Activated T-helper 1 cell treated with anti-CD3 and anti-CD28 coated beads, Interleukin-12 subunit alpha, Interleukin-12 subunit beta, Interleukin-2, Interleukin-4 antibody, amounts not matched to agents 30 ng/mL and 10 ng/mL and 1 ng/mL, durations not matched to agents 14 hours and 24 hours and 36 hours (primary cell): ENCODE measurements around the gene TRIM14. TPM values are rescaled to one million over a fixed set of nuclear protein-coding genes. Genes with fewer than 3 reads are reported as not detected.
"Not testable (repeated sequence)": the region's sequence is repeated elsewhere in the genome, so short reads cannot be mapped to it uniquely, and the experiment has no call there.

Experiments
- DNase-seq: peaks from one replicate; pipeline ENCODE4 v3.0.0; 2021; ENCODE audit warnings: low spot score
- H3K27ac Mint-ChIP-seq: one replicate; pipeline ENCODE4 v1.8.0; 2021; ENCODE audit warnings: mild to moderate bottlenecking, mixed read lengths
- H3K27me3 Mint-ChIP-seq: one replicate; pipeline ENCODE4 v1.8.0; 2022; ENCODE audit warnings: mild to moderate bottlenecking, moderate library complexity, mixed read lengths; ENCODE audit not compliant: insufficient read depth
- H3K36me3 Mint-ChIP-seq: one replicate; pipeline ENCODE4 v1.8.0; 2021; ENCODE audit warnings: low read depth, mixed read lengths
- H3K4me1 Mint-ChIP-seq: one replicate; pipeline ENCODE4 v1.8.0; 2021; ENCODE audit warnings: low read depth, mixed read lengths
- H3K4me3 Mint-ChIP-seq: one replicate; pipeline ENCODE4 v1.8.0; 2021; ENCODE audit warnings: mild to moderate bottlenecking, moderate library complexity, mixed read lengths
- H3K9me3 Mint-ChIP-seq: one replicate; pipeline ENCODE4 v1.8.0; 2021; ENCODE audit warnings: mixed read lengths
- intact Hi-C: fragments of 100-400 bp; cut with micrococcal nuclease; formaldehyde crosslinking; loops from one replicate; pipeline ENCODE4 v1.15.1; 2024
- total RNA-seq: library from RNA; stranded (reverse); gene quantifications from 2 replicates; pipeline ENCODE4 v1.2.3, GENCODE V29; 2022

TRIM14 gene
- total RNA-seq, 1 donor from 2014 or later, result 41.7 TPM

DNA sequence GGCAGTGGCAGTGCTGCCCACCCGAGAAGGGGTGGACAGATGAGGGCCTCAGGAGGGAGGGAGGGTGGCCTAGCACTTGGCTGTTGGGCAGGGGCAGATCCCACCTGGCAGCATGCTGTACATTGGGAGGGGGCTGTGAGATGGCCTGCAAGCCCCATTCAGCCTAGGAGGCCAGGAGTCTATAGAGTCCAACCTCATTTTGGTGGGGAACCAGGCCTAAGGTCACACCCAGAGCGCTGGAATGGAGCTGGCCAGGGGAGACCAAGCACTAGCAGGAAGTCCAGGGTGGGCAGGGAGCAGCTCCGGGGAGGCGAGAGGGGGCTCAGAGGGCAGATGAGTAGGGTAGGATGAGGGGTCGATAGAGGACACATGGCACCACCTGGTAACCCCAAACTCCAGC lies 22.9 kb downstream of the TRIM14 start:
- no peak for DNase-seq
- H3K36me3 Mint-ChIP-seq, result peaks cover 42% of the 10 kb centered on the region
- H3K4me1 Mint-ChIP-seq, result peaks cover 72% of the 10 kb centered on the region
- peak overlapping the region; percentile 81 for H3K27ac Mint-ChIP-seq
- H3K4me3 Mint-ChIP-seq, result no peak overlapping the region
- intact Hi-C loops, result no loop called here
- no peaks in the 10 kb centered on the region for H3K9me3 Mint-ChIP-seq
- no peaks in the 10 kb centered on the region for H3K27me3 Mint-ChIP-seq

DNA sequence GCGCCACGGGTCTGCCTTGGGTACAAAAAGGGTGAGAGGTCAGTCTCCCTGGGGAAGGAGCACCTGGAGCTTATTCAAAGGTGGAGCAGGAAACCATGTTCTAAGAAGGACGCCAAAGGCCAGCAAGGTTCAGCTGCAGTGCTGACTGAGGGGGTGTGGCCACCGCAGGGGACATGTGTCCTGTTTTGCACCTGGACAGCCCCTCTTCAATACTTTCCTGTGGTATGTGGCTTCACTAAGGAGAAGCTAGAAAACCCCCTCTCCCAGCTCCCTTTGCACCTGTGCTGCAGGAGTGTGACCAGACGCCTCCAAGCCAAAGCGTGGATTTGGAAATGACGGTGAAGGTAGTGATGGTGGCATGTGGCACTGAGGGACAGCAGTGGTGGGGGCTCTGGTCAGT lies 23.6 kb downstream of the TRIM14 start:
- peaks cover 66% of the 10 kb centered on the region for H3K4me1 Mint-ChIP-seq
- H3K27me3 Mint-ChIP-seq, result no peaks in the 10 kb centered on the region

DNA sequence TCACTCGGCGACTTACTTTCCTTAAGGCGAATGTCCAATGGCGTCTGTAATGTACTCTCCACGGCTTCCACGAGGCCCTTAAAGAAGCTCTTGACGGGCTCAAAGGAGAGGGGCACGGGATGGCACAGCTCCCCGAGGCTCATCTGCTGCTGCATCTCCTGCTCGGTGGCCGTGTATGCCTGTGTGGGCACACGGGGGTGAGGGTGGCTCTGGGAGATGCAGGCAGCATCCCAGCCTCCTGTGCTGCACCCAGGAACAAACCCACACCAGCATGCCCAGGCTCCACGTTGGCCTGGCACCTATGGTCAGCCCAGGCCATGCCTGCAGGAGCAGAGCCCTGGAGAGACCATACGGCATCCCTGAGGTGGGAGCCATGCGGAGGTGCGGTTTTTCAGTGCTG lies 24.2 kb downstream of the TRIM14 start:
- H3K36me3 Mint-ChIP-seq, result peaks cover 44% of the 10 kb centered on the region
- intact Hi-C loops, result no loop called here
- no peaks in the 10 kb centered on the region for H3K9me3 Mint-ChIP-seq

More for the DNA sequence above, 23.6 kb downstream of the TRIM14 start:
- H3K9me3 Mint-ChIP-seq, result no peaks in the 10 kb centered on the region
- no peak overlapping the region for H3K4me3 Mint-ChIP-seq
- peaks cover 42% of the 10 kb centered on the region for H3K36me3 Mint-ChIP-seq
- DNase-seq, result no peak
- intact Hi-C loops, result no loop called here
- peak overlapping the region; percentile 35 for H3K27ac Mint-ChIP-seq

DNA sequence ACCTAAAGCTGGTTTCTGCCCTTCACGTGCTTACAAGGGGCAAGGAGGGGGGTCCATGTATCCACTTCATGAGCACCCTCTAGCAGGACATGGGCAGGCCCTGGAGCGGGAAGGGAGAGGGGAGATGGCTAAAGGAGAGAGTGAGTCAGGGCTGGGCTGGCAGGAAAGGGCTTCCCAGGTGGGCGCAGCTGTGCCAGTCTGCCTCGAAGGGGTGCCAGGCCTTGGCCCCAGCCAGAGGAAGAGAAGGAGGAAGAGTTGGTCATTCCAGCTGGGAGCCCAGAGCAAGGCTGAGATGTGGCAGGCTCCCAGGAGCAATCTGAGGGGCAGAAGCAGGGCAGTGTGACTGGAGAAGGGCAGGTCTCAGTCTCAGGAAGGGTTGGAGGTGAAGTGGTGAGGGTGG lies 24.7 kb downstream of the TRIM14 start:
- intact Hi-C loops, result no loop called here

More for the DNA sequence above, 24.2 kb downstream of the TRIM14 start:
- no peaks in the 10 kb centered on the region for H3K27me3 Mint-ChIP-seq
- H3K4me3 Mint-ChIP-seq, result no peak overlapping the region
- no peak overlapping the region for H3K27ac Mint-ChIP-seq
- no peak for DNase-seq
- peaks cover 66% of the 10 kb centered on the region for H3K4me1 Mint-ChIP-seq

DNA sequence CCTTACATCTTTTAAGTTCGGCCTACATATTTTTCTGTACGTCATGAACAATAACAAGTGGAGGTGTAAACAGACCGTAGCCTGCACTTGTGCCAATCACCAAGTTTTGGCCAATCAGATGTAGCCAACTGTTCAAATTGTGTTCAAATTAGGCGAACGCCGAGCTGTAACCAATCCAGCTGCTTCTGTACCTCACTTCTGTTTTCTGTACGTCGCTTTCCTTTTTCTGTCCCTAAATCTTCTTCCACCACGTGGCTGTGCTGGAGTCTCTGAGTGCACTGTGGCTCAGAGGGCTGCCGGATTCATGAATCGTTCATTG lies 26.4 kb downstream of the TRIM14 start:
- H3K36me3 Mint-ChIP-seq, result peaks cover 41% of the 10 kb centered on the region
- no peaks in the 10 kb centered on the region for H3K9me3 Mint-ChIP-seq
- peak overlapping the region; percentile 65 for H3K27ac Mint-ChIP-seq
- H3K27me3 Mint-ChIP-seq, result no peaks in the 10 kb centered on the region
- H3K4me3 Mint-ChIP-seq, result peak overlapping the region; percentile 2
- DNase-seq, result no peak
- H3K4me1 Mint-ChIP-seq, result peaks cover 60% of the 10 kb centered on the region
- intact Hi-C loops, result no loop called here

More for the DNA sequence above, 24.7 kb downstream of the TRIM14 start:
- Mint-ChIP-seq H3K9me3 (no peaks in the 10 kb centered on the region), H3K27me3 (no peaks in the 10 kb centered on the region), H3K4me1 (peaks cover 67% of the 10 kb centered on the region), H3K27ac (peak overlapping the region; percentile 74), H3K36me3 (peaks cover 48% of the 10 kb centered on the region), H3K4me3 (no peak overlapping the region)
- DNase-seq, result no peak

DNA sequence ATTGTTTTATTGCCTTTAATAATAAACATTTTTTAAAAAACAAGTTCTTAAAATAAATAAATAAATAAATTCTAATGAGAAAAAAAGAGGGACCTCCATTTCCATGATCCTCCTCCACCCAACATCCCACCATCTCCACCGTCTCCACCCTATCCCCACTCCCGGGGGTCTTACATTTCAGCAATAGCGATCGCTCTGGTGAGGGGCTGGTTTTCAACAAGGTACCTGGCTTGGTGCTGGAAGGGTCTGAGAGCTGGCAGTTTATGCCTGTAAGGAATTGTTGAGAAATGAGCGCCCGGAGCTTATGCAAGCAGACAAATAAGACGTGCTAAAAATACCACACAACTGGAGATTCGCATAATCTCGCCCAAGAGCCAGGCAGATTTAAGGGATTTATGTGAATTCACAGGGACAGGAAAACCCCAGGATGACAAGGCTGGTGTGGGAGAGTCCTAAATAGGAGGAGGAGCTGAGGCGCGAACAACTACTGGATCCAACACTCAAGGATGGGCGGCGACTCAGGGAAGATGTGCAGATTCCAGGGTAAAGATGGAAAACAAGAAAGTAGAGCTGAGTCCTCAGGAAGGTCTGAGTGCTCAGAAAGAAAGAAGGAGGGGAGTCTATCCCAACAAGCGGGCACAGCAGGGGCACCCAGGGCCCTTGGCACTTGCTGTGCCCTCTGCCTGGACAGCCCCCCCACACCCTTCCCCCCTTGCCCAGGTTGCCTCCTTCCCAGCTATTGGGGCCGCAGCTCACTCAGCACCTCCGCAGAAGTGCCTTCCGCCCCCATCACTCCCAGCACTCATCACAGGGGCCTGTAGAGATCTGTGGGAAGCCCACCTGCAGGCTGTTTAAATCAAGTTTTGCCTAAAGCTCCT lies 27.0 kb downstream of the TRIM14 start:
- no peaks in the 10 kb centered on the region for H3K9me3 Mint-ChIP-seq
- peaks cover 56% of the 10 kb centered on the region for H3K4me1 Mint-ChIP-seq
- no peaks in the 10 kb centered on the region for H3K27me3 Mint-ChIP-seq
- H3K36me3 Mint-ChIP-seq, result peaks cover 35% of the 10 kb centered on the region
- no peak overlapping the region for H3K4me3 Mint-ChIP-seq
- peak overlapping the region; percentile 60 for H3K27ac Mint-ChIP-seq
- DNase-seq, result no peak
- intact Hi-C loops, result no loop called here

DNA sequence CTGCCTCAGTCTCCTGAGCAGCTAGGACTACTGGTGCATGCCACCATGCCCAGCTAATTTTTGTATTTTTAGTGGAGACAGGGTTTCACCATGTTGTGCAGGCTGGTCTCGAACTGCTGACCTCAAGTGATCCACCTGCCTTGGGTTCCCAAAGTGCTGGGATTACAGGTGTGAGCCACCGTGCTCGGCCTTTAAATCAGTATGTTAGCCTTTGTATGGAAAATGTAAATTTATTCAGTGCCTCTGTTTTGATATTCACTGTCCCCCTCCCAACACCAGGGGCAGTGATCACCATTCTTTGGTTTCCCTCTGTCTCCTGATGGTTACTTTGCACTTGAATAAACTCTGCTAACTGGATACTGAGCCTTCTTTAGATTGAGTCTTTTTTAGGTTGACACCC lies 28.3 kb downstream of the TRIM14 start:
- DNase-seq, H3K9me3 Mint-ChIP-seq, H3K27ac Mint-ChIP-seq, H3K27me3 Mint-ChIP-seq, intact Hi-C loops, H3K4me3 Mint-ChIP-seq: not testable (repeated sequence)
- H3K4me1 Mint-ChIP-seq, result peaks cover 55% of the 10 kb centered on the region
- peaks cover 37% of the 10 kb centered on the region for H3K36me3 Mint-ChIP-seq

DNA sequence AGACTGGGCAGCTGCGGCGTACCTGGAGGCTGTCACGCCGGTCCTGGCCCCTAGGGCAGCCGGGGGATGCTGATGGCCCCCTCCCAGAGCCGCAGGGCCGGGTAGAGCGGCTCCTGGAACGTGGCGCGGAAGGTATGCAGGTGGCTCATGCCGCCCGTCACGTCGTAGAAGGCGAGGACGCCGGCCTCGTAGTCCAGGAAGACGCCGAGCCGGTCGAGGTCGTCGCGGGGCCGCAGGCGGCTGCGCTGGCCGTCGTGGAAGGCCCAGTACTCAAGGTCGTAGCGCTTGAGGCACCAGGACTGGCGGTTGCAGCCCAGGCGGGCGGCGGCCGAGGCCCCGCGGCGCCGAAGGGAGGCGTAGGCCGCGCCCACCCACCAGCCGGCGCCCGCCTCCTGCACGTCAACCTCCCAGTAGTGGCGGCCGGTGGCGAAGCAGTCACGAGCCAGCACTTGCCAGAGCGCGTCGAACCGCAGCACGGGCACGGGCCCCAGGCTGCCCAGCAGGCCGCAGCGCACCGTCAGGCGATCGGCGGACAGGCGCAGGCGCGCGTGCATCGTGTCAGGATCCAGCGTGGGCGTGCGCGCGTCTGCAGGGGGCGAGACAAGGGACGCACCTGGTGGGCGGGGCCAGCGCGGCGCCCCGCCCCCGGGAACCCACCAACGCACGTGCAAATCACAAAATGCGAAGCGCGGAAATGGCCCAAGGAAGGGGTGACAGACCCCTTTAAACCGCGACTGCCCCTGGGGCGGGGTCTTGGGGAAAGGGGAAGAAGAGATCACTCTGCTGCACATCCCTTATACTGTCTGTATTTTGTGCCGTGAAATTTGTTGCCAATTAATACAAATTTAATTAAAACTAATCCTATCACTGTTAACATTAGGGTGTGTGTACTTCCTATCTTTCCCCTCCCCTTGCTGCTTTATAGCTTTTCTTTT lies 31.3 kb downstream of the TRIM14 start:
- Mint-ChIP-seq H3K9me3 (no peaks in the 10 kb centered on the region), H3K4me1 (peaks cover 51% of the 10 kb centered on the region), H3K36me3 (peaks cover 35% of the 10 kb centered on the region), H3K4me3 (no peak overlapping the region), H3K27ac (no peak overlapping the region), H3K27me3 (no peaks in the 10 kb centered on the region)
- DNase-seq, result no peak
- intact Hi-C loops, result no loop called here

DNA sequence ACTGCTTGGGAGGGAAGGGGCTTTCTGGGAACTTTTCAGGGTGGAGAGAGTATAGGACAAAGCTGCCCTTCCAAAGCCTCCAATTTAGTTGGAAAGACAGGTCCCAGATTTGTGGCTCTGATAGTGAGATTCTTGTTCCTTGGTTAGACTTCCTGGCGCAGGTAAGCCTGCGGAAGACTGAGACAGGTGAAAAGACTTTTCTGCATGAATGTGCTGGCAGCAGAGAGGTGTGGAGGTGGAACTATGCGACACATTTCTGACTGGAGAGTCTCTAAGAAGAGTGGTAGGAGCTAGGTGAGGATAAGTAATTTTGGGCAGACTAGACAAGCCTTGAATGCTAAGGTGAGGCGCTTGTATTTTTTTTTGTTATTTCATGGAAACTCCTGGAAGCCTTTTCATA lies 32.6 kb downstream of the TRIM14 start:
- Mint-ChIP-seq H3K4me3 (no peak overlapping the region), H3K36me3 (peaks cover 42% of the 10 kb centered on the region), H3K27me3 (no peaks in the 10 kb centered on the region), H3K9me3 (no peaks in the 10 kb centered on the region), H3K4me1 (peaks cover 54% of the 10 kb centered on the region), H3K27ac (peak overlapping the region; percentile 65)
- DNase-seq, result no peak
- intact Hi-C loops, result no loop called here

DNA sequence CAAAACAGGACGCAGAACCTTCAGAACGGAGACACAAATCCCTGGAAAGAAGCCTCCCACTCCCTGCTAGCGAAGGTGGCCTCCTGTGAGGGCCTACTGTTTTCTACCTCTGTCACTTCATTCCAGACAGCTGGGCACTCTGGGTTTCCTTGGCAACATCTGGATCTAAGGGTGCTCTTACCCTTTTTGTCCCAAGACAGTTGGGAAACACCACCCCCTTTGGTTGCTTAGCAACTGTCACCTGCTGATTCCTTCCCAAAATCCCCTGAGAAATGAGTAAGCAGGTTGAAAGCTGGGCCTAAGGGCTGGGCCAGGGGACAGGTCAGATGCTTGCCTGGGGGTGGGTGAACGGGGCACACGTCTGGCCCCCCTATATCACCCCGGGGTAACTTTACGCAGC lies 33.1 kb downstream of the TRIM14 start:
- Mint-ChIP-seq H3K27me3 (no peaks in the 10 kb centered on the region), H3K27ac (no peak overlapping the region), H3K9me3 (no peaks in the 10 kb centered on the region), H3K4me1 (peaks cover 59% of the 10 kb centered on the region), H3K4me3 (no peak overlapping the region), H3K36me3 (peaks cover 42% of the 10 kb centered on the region)
- no peak for DNase-seq
- intact Hi-C loops, result no loop called here

DNA sequence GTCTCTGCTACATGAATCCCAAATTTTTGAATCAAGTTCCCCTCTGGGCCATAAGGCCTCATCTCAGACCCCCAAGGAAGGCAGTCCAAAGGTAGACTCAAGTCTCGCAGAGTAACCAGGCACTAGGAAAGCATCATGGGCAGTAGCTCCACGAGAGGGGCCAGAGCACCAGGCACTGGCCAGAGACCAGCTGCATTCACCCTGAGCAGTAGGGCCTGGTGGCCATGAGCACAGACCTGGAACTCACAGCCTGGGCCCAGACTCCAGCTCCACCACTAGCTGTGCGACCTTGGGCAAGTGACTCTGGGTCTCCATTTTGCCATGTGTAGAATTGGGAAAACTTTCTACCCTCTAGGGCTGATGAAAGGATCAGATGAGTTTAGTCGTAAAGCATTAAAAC lies 34.0 kb downstream of the TRIM14 start:
- Mint-ChIP-seq H3K4me1 (peaks cover 59% of the 10 kb centered on the region), H3K27ac (no peak overlapping the region), H3K9me3 (no peaks in the 10 kb centered on the region), H3K27me3 (no peaks in the 10 kb centered on the region), H3K36me3 (peaks cover 40% of the 10 kb centered on the region), H3K4me3 (no peak overlapping the region)
- intact Hi-C loops, result no loop called here
- DNase-seq, result no peak

DNA sequence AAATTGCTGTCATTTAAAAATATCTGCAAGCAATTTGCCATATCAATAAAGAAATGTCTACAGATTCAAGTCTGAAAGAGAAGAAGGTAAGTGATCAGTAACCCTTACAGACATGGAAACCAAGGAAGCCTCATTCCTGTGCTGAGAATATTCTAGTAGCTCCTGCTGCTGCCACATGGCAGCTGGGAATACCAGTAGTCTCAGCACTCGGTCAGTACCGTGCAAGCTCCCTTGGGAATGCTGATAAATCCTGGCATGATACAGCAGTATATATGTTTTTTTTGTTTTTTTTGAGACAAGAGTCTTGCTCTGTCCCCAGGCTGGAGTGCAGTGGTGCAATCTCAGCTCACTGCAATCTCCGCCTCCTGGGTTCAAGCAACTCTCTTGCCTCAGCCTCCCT lies 34.6 kb downstream of the TRIM14 start:
- Mint-ChIP-seq H3K9me3 (no peaks in the 10 kb centered on the region), H3K36me3 (peaks cover 38% of the 10 kb centered on the region), H3K4me1 (peaks cover 56% of the 10 kb centered on the region), H3K4me3 (no peak overlapping the region), H3K27me3 (no peaks in the 10 kb centered on the region), H3K27ac (no peak overlapping the region)
- intact Hi-C loops, result no loop called here
- DNase-seq, result no peak

DNA sequence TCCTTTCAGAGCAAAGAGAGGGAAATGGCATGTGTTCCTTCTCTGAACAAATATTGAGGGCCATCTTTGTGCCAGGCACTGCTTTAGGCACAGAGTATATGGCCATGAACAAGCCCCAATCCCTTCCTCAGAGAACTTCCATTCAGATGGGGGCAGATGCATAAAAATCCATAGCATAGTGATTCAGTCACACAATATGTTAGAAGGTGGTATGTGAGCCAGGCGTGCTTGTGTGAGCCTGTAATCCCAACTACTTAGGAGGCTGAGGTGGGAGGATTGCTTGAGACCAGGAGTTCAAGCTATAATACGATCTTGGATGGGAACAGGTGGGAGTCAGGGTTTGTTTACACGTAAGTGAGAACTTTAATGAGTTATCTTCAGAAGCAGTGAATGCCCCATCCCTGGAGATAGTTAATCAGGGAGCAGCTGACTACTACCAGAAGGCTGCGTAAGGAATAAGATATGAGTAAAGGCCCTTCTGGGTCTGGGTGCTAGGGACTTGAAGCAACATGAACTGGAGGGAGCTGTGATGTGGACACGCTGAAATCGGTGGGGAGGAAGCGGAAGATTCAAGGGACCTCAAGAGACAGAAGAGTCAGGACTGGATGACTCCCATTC lies 35.3 kb downstream of the TRIM14 start:
- intact Hi-C loops, result no loop called here
- Mint-ChIP-seq H3K4me1 (peaks cover 60% of the 10 kb centered on the region), H3K27me3 (no peaks in the 10 kb centered on the region), H3K4me3 (no peak overlapping the region), H3K36me3 (peaks cover 41% of the 10 kb centered on the region), H3K9me3 (no peaks in the 10 kb centered on the region), H3K27ac (peak overlapping the region; percentile 27)
- DNase-seq, result no peak
